K562 (cell line): ENCODE data around the gene KCNH3. TPM values are rescaled to one million over a fixed set of nuclear protein-coding genes. Genes with fewer than 3 reads are reported as not detected.
A peak's percentile ranks its signal among the peaks of the same experiment; 100 is the strongest.

Experiments
- BCOR ChIP-seq: fragments of 450-650 bp; IDR thresholded peaks from 2 replicates; pipeline ENCODE4 v1.6.1; 2016
- KLF10 ChIP-seq: fragments of 250-450 bp; sonication (Bioruptor Pico); IDR thresholded peaks from 2 replicates; pipeline ENCODE4 v1.6.1; 2021; ENCODE audit warnings: matching md5 sums
- MCM3 ChIP-seq: fragments of 450-650 bp; IDR thresholded peaks from 2 replicates; pipeline ENCODE4 v1.6.1; 2016
- MEIS2 ChIP-seq: fragments of 450-650 bp; IDR thresholded peaks from 2 replicates; pipeline ENCODE4 v1.6.1; 2014; ENCODE audit warnings: mild to moderate bottlenecking; ENCODE audit not compliant: partially characterized antibody
- RAD21 ChIP-seq, 2 experiments: fragments of 250-450 bp in 1 of 2; fragments of 450-650 bp in 1 of 2; sonication (Bioruptor Pico) in 1 of 2; formaldehyde crosslinking in 1 of 2; IDR thresholded peaks in 1 of 2; conservative IDR thresholded peaks in 1 of 2; 2 replicates each; pipeline versions ENCODE4 v1.4.0 to v1.8.0; 2020 to 2022; ENCODE audit warnings: mild to moderate bottlenecking in 2 of 2, moderate library complexity in 1 of 2
- RCOR1 ChIP-seq, 2 experiments: IDR thresholded peaks; 2 replicates each; pipeline ENCODE4 v1.6.1; 2012; ENCODE audit warnings: low read depth in 2 of 2, low read length in 2 of 2, borderline replicate concordance in 1 of 2, improper control_type of control experiment in 1 of 2
- SMARCC2 ChIP-seq: fragments of 450-650 bp; IDR thresholded peaks from 2 replicates; pipeline ENCODE4 v1.6.1; 2017; ENCODE audit warnings: antibody characterized with exemption, moderate library complexity, mild to moderate bottlenecking, low read depth
- SMC3 ChIP-seq: conservative IDR thresholded peaks from 2 replicates; pipeline ENCODE4 v1.6.1; 2011; ENCODE audit warnings: low read depth, low read length, improper control_type of control experiment; ENCODE audit not compliant: insufficient read depth
- ZFPM2 ChIP-seq: fragments of 250-450 bp; sonication (Bioruptor Pico); IDR thresholded peaks from 2 replicates; pipeline ENCODE4 v1.5.1; 2022; ENCODE audit warnings: mild to moderate bottlenecking
- ZNF75A ChIP-seq: fragments of 450-650 bp; formaldehyde crosslinking; IDR thresholded peaks from 2 replicates; pipeline ENCODE4 v1.4.0; 2020; ENCODE audit warnings: mild to moderate bottlenecking
- polyA plus RNA-seq, 8 experiments: library from polyadenylated mRNA; depleted of rRNA in 4 of 8; stranded (reverse) in 5 of 8; unstranded in 3 of 8; fragments of >200 nt; fragmentation: Nextera tagmentation in 2 of 8; fragmentation: Illumina TruSeq in 1 of 8; extraction: Ambion mirVana in 2 of 8; extraction: Trizol in 1 of 8; gene quantifications; 2 replicates each; pipeline versions ENCODE4 v1.2.1 to v1.2.3, GENCODE V29; 2011 to 2014; ENCODE audit warnings: inconsistent platforms in 1 of 8, missing spikeins in 1 of 8
- total RNA-seq, 7 experiments: library from RNA; depleted of rRNA in 6 of 7; stranded (reverse); fragments of >200 nt in 6 of 7; fragmentation: Illumina TruSeq in 2 of 7; extraction: Trizol in 2 of 7; gene quantifications; 2 replicates each; pipeline versions ENCODE4 v1.2.1 to v1.2.3, GENCODE V29; 2011 to 2021; ENCODE audit warnings: low replicate concordance in 1 of 7
- TF ChIP-seq, protein P1 (sequence below): fragments of 150-350 bp; conservative IDR thresholded peaks from 2 replicates; pipeline ENCODE4 v1.6.1; 2014; ENCODE audit warnings: low read length
- TF ChIP-seq, protein P2 (sequence below): fragments of 450-650 bp; IDR thresholded peaks from 2 replicates; pipeline ENCODE4 v1.6.1; 2016; ENCODE audit warnings: antibody characterized with exemption
- TF ChIP-seq, protein P3 (sequence below): sonication (generic); formaldehyde crosslinking; IDR thresholded peaks from 2 replicates; pipeline ENCODE4 v1.8.1; 2022; ENCODE audit warnings: missing genetic modification reagents
- TF ChIP-seq, protein P4 (sequence below): sonication (generic); formaldehyde crosslinking; IDR thresholded peaks from 2 replicates; pipeline ENCODE4 v1.8.0; 2022; ENCODE audit warnings: missing genetic modification reagents, mild to moderate bottlenecking, borderline replicate concordance
- TF ChIP-seq, protein P5 (sequence below), 3 experiments: IDR thresholded peaks in 2 of 3; conservative IDR thresholded peaks in 1 of 3; 2 replicates each; pipeline ENCODE4 v1.5.1; 2011 to 2012; ENCODE audit warnings: low read length in 3 of 3, mild to moderate bottlenecking in 3 of 3, control low read depth in 2 of 3, improper control_type of control experiment in 1 of 3, inconsistent platforms in 1 of 3, low read depth in 1 of 3, mixed read lengths in 1 of 3, moderate library complexity in 1 of 3; ENCODE audit not compliant: insufficient read depth in 2 of 3
- TF ChIP-seq, protein P6 (sequence below): IDR thresholded peaks from 2 replicates; pipeline ENCODE4 v1.6.1; 2012; ENCODE audit warnings: low read depth, low read length, improper control_type of control experiment, borderline replicate concordance

KCNH3 gene
- total and polyA plus RNA-seq, 9 of the 15 experiments (the other 6 are each of a cell fraction or from before 2014, with no cell fraction given): 0.01 to 0.09 TPM; not detected in 7

DNA sequence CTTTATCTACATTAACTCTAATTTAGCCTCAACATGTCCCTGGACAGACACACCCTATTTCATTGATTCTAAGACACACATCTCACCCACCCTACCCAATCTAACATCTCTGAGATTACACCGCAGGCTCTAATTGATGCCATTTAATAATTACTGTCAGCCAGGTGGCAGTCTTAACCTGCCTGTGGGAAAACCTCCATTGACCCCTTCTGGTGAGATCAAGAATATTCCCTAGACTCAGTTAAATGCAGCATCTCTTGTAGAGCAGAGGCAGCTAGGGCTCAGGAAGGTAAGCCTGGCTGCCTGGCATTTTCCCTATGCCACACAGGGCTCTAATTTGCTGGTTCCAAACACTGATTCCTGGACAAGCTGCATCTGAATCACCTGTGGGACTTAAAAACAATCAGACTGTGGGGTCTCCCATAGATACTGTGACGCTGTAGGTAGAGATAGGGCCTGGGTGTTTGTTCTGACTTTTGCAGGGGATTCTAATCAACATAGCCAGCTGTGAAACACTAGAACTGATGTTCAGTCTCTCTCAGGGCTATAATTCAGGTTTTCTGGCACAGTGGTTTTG lies 14.8 kb downstream of the KCNH3 start (continued):
- TF ChIP-seq, protein P1, sequence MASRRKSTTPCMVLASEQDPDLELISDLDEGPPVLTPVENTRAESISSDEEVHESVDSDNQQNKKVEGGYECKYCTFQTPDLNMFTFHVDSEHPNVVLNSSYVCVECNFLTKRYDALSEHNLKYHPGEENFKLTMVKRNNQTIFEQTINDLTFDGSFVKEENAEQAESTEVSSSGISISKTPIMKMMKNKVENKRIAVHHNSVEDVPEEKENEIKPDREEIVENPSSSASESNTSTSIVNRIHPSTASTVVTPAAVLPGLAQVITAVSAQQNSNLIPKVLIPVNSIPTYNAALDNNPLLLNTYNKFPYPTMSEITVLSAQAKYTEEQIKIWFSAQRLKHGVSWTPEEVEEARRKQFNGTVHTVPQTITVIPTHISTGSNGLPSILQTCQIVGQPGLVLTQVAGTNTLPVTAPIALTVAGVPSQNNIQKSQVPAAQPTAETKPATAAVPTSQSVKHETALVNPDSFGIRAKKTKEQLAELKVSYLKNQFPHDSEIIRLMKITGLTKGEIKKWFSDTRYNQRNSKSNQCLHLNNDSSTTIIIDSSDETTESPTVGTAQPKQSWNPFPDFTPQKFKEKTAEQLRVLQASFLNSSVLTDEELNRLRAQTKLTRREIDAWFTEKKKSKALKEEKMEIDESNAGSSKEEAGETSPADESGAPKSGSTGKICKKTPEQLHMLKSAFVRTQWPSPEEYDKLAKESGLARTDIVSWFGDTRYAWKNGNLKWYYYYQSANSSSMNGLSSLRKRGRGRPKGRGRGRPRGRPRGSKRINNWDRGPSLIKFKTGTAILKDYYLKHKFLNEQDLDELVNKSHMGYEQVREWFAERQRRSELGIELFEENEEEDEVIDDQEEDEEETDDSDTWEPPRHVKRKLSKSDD: no peak
- TF ChIP-seq, protein P2, sequence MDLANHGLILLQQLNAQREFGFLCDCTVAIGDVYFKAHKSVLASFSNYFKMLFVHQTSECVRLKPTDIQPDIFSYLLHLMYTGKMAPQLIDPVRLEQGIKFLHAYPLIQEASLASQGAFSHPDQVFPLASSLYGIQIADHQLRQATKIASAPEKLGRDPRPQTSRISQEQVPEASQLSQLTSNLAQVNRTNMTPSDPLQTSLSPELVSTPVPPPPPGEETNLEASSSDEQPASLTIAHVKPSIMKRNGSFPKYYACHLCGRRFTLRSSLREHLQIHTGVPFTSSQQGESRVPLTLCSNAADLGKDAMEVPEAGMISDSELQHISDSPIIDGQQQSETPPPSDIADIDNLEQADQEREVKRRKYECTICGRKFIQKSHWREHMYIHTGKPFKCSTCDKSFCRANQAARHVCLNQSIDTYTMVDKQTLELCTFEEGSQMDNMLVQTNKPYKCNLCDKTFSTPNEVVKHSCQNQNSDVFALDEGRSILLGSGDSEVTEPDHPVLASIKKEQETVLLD: no peak
- peak; percentile 50 to 83 for TF ChIP-seq RAD21 (CRISPR knock-in tag; conservative IDR thresholded peaks at IDR 0.05 in 1 of 2, IDR thresholded peaks at IDR 0.05 in 1 of 2)
- 0 out of 2 replicates have a peak, but pooled peaks have one; percentile 28 for TF ChIP-seq SMC3
- peak; percentile 1 for TF ChIP-seq MEIS2
- TF ChIP-seq, protein P3, sequence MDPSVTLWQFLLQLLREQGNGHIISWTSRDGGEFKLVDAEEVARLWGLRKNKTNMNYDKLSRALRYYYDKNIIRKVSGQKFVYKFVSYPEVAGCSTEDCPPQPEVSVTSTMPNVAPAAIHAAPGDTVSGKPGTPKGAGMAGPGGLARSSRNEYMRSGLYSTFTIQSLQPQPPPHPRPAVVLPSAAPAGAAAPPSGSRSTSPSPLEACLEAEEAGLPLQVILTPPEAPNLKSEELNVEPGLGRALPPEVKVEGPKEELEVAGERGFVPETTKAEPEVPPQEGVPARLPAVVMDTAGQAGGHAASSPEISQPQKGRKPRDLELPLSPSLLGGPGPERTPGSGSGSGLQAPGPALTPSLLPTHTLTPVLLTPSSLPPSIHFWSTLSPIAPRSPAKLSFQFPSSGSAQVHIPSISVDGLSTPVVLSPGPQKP: no peak
- no peak for TF ChIP-seq ZFPM2
- no peak for TF ChIP-seq KLF10 (CRISPR knock-in tag)
- TF ChIP-seq, protein P4, sequence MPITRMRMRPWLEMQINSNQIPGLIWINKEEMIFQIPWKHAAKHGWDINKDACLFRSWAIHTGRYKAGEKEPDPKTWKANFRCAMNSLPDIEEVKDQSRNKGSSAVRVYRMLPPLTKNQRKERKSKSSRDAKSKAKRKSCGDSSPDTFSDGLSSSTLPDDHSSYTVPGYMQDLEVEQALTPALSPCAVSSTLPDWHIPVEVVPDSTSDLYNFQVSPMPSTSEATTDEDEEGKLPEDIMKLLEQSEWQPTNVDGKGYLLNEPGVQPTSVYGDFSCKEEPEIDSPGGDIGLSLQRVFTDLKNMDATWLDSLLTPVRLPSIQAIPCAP (CRISPR knock-in tag): no peak
- TF ChIP-seq, protein P5, sequence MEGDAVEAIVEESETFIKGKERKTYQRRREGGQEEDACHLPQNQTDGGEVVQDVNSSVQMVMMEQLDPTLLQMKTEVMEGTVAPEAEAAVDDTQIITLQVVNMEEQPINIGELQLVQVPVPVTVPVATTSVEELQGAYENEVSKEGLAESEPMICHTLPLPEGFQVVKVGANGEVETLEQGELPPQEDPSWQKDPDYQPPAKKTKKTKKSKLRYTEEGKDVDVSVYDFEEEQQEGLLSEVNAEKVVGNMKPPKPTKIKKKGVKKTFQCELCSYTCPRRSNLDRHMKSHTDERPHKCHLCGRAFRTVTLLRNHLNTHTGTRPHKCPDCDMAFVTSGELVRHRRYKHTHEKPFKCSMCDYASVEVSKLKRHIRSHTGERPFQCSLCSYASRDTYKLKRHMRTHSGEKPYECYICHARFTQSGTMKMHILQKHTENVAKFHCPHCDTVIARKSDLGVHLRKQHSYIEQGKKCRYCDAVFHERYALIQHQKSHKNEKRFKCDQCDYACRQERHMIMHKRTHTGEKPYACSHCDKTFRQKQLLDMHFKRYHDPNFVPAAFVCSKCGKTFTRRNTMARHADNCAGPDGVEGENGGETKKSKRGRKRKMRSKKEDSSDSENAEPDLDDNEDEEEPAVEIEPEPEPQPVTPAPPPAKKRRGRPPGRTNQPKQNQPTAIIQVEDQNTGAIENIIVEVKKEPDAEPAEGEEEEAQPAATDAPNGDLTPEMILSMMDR (IDR thresholded peaks at IDR 0.05 in 2 of 3, conservative IDR thresholded peaks at IDR 0.05 in 1 of 3; ENCODE audit: insufficient read depth in 2 of 3, low read depth in 1 of 3, low read length in 3 of 3): peak; percentile 73 to 99 (median 98)
- TF ChIP-seq ZNF75A (CRISPR knock-in tag): peak; percentile 55; the same call in 1 of the 2 replicates
- peak in 1 of 2 experiments; percentile 53; a peak in 1 of 4 replicates for TF ChIP-seq RCOR1 (IDR thresholded peaks at IDR 0.05; ENCODE audit: borderline replicate concordance in 1 of 2, low read depth in 2 of 2, low read length in 2 of 2)
- TF ChIP-seq SMARCC2: no peak
- no peak for TF ChIP-seq BCOR
- TF ChIP-seq, protein P6, sequence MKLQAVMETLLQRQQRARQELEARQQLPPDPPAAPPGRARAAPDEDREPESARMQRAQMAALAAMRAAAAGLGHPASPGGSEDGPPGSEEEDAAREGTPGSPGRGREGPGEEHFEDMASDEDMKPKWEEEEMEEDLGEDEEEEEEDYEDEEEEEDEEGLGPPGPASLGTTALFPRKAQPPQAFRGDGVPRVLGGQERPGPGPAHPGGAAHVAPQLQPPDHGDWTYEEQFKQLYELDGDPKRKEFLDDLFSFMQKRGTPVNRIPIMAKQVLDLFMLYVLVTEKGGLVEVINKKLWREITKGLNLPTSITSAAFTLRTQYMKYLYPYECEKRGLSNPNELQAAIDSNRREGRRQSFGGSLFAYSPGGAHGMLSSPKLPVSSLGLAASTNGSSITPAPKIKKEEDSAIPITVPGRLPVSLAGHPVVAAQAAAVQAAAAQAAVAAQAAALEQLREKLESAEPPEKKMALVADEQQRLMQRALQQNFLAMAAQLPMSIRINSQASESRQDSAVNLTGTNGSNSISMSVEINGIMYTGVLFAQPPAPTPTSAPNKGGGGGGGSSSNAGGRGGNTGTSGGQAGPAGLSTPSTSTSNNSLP: peak; percentile 79; the same call in 1 of the 2 replicates
- TF ChIP-seq MCM3: no peak
- TF ChIP-seq, all 486 proteins: peak for 10
